GM19395 (cell line): ENCODE data around the gene KCNQ1.

ENCODE experiments used
- ATAC-seq: cut with Tn5 transposase; IDR thresholded peaks from one replicate; pipeline ENCODE4 v1.9.1; 2021; ENCODE audit warnings: mild to moderate bottlenecking, moderate library complexity; ENCODE audit not compliant: unreplicated experiment

KCNQ1 gene

DNA sequence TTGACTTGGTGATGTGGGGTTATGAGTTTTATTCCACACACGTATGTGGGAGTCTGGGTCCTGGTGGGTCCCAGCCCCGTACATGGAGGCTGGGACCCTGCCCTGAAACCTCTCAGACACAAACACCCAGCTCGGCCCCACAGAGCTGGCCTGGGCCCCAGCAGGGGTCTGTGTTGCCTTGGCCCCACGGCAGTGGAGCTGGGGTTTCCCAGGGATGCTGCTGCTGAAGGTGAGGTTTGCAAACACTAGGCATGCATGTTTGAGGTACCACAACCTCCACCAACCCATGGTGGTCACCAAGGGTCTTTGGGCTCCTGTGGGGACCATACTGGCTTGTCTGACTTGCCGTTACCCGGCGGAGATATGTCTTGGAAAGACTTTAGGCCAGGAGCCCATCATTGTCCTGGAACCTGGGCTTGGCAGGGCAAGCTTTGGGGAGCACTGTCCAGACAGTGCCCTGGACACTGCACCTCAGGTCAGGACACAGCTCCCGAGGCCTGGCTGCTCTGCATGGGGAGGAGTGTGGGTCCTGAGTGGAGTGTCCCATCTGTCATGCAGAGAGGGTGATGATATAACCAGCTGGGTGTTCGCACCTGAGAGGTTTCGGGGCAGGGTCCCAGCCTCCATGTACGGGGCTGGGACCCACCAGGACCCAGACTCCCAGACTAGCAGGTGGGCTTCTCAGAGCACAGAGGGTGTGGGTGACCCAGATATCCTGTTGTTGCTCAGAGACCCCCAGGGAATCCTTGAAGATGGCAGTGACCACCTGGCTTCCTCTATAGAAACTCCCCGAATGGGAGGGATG is 63.3 kb downstream of the KCNQ1 start:
- ATAC-seq, result no peak

DNA sequence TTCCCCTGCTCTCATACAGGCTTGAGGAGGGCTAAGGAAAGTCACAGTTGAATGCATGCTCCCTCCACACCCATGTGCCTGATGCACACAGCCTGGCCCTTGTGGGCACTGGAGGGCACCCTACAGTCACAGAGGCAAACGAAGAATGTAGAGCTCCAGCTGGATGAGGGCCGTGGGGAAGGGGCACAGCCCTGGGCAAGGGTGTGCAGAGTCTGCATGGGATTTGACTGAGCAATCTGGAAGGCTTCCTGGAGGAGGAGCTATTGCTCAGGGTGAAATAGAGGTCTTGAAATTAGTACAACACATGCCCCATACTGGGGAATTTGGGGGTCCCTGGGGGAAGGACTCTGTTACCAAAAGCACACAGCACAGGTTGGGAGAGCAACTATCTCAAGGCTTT is 64.0 kb downstream of the KCNQ1 start:
- ATAC-seq, result no peak

DNA sequence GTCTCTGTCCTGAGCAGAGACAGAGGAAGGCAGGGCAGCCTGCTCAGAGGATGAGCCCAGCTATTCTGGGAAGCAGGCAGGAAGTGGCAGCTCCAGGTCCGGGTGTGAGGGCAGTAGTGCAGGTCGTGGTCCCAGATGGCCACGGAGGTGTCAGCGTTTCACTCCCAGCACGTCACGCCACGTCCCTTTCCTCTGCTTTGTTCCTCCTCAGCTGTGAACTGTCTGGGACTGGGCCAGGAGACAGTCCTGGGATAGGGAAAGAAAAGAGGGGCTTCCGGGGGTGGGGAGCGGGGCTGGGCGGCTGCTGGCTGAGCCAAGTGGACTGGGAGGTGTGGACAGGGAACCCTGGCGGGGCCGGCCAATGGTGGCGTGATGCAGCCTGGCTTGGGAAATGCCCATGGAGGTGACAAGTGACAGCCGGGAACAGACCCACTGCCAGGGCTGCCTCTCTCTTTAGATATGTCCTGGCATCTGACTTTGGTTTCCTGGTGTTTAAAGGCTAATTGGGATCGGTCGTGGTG is 64.7 kb downstream of the KCNQ1 start:
- ATAC-seq, result no peak

DNA sequence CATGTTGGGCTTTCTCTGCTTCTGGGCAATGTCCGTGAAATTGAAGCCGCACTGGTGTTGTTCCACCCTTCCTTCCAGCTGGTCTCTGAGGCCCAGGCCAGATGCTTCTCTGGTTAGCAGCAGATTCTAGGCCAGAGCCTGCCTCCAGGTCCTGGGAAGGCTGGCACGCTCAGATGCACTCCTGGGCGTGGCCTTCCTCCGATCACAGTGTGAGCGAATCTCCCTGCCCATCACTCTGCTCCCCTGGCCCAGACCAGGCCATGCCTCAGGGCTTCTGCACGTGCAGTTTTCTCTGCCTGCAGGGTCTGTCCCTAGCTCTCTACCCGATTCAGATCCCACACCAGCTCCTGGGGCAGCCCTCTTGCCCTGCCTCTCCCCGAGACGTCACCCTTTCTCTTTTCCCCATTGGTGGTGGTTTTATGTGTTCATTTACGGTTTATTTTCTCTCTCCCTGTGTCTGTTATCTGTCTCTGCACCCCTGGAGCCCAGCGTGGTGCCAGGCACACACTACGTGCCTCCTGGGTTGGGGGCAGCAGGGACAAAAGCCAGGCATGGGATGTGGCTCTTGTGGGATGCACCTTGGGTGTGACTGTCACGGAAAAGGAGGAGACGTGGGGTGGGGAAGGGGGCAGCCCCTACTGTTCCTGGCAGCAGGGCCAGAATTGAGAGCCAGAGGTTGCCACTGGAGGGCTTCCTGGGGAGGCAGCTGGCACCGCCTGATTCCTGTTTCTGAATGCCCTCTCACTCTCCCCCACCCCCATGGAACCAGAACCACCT is 66.0 kb downstream of the KCNQ1 start:
- ATAC-seq, result no peak

DNA sequence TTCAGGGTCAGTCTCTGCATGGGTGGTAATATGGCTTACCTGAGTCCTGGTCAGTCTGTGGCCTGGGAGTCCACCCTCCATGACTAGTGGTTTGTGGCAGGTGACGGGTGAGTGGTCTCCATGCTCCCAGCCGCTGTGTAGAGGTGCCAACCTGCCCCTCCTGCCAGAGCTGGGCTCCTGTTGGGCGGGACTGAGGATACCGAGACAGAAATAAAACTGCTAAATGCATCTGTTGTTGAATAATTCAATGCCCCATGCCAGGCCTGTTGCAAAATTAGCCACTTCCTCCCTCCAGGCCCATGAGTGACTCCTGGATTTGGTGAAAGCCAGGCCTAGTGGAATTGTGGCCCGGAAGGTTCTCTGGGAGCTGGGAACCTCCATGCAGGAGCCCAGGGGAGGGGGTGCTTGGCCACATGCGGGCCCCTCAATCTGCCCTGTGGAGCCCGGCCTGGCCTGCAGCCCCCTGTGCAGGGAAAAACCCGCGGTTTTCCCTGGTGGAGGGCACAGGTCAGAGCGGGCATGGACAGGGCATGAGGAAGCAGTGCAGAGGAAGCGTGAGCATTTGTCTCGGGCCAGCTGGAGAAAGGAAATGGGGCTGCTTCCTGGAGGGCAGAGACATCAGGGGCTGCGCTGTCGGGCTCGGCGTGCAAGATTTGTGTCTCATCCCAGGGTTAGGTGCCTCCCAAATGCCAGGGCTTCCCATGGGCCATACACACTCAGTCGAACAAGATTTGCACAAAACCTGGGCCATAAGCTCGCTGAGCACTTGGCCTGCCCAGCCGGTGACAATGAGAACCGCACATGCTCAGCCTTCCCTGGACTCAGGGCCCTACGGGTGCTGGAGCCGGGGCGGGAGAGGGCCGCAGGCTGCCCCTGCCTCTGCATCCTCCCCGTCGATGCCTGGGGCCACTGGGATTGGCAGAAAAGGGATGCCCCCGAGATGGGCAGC is 66.9 kb downstream of the KCNQ1 start:
- no peak for ATAC-seq

DNA sequence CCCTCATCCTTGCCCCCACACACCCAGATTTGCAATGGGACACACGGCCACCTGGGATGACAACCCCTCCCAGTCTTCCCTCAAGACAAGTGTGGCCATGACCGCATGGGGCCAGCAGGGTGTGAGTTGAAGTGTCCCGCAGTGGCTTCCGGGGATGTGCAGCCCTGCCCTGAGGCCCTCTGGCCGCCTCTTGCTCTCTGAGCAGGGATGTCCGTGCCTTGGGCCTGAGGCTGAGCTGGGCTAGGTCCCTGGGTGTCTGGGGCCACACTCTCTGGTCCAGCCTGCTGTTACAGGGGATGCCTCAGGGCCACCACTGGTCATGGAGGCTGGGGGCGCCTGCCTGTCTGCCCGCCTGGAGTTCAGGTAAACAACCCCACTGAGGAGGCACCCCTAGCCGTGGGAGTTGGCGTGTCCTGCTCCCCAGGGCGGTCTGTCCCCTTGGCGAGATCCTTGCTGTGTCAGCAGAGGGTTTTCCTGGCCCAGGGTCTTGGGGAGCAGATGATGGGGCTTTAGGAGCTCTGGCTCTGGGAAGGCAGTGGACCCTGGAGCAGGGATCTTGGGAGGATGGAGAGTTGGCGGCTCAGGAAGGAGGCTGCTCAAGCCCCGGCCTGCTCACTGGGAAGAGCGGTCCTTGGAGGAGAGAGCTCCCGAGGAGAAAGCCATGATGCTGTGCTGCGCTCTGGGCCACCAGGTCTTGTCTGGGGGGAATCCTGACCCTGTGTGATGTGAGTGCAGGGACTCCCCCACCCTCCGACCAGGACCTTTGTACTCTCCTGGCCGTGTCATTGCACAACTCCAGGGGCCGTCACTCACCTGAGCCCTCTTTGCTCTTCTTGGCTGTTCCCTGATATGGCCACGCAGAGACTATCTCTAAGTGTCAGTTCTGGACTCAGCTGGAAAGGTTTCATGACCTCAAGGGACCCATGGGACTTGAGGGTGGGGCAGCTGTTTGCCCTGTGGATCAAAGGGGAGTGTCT is 67.9 kb downstream of the KCNQ1 start:
- ATAC-seq, result no peak

DNA sequence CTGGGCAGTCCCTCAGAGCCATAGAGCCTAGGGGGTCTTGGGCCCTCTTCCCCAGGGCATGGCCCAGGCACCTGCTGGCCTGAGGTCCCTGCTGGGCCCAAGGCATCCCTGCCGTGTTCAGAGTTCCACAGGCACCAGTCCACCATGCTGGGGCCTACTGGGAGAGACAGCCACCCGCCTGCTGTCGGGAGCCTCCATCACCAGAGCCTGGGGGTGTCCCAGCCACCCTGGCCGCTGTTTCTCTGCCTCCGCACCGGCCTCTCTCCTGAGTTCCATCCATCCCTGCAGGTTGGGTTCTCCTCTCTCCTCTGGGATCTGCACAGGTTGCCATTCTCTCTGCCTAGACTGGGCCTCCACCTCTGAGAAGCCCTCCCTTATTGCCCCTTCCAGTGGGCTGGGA is 68.6 kb downstream of the KCNQ1 start:
- no peak for ATAC-seq

DNA sequence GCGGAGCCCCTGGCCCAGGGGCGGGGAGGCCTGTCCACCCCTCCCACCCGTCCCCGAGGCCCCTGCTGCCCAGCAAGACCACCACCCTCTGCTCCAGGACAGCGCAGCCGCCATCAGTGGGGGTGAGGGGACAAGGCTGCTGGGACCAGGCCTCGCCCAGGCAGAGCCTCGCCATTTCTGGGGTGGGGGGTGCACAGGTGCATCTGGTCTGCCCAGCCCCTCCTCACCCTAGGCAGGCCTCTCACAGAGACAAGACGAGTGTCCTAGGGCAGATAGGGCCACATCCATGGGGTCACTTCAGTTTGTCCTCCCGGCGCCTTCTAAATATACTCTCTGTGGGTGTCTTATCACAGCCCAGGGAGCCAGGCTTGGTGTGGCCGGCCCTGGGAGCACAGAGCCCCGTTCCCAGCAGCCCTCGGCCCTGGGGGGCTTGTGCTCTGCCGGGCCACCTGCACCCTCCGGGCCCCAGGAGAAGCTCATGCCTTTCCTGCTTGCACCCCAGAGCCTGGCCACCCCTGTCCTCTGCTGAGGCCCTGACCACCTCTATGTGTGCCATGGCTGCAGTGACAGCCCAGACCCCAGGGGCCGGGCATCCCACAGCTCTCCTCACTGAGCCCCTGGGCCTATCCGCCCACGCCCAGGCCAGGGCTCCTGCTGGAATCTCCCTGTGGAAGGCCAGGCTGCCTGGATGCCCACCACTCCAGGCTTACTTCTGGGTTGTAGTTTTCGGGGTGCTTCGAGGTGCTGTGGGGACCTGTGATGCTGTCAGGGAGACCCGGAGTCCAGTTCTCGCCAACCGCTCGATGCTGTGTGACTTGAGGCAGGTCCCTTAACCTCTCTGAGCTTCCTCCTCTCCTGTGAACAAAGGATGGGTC is 70.8 kb downstream of the KCNQ1 start:
- ATAC-seq, result no peak

DNA sequence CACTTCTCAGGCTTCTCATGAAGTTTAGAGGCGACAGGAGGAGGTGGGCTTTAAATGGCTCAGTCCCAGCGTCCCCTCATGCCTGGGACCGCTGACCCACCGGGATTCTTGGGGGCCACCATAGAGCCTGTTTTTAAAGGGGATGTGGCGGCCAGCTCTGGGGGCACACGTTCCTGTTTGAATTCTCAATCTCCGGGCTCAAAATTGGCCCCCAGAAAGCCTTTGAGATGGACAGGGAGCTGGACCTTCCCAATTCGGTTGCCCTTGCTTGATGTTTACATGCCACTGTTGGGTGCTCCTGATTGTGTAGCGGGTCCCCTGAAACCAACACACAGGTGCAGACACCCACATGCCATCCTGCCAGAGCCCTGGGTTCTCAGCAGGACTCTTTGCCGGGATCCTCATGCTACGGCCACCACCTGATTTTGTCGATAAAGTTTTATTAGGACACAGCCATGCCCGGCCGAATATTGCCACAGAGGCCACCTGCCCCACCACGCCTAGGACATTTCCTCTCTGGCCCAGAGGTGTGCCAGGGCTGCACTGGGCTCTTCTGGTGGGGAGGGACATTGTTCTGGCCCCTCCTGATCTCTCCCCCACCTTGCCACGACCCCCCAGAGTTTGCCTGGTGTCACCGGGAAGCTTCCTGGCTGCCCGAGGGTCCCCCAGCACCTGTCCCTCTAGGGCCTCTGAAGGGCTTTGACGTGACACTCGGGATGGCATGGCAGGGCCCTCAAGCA is 71.6 kb downstream of the KCNQ1 start:
- ATAC-seq, result no peak

DNA sequence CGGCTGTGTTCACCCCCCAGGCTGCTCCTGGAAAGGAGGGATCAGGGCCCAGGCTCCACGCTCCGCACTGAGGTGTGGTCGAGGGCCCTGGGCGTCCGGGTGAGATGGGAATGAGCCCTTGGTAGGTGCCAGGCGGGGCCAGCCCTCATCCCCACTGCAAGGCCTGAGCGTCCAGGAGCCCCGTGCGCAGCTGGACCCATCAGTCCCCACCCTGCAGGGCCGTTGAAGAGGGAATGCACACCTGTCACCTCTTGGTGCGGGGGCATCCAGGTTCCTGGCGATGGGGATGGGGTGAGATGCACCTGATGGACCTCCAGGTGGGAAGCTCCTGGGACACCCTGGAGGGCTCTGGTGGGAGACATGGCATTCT is 72.2 kb downstream of the KCNQ1 start:
- no peak for ATAC-seq

DNA sequence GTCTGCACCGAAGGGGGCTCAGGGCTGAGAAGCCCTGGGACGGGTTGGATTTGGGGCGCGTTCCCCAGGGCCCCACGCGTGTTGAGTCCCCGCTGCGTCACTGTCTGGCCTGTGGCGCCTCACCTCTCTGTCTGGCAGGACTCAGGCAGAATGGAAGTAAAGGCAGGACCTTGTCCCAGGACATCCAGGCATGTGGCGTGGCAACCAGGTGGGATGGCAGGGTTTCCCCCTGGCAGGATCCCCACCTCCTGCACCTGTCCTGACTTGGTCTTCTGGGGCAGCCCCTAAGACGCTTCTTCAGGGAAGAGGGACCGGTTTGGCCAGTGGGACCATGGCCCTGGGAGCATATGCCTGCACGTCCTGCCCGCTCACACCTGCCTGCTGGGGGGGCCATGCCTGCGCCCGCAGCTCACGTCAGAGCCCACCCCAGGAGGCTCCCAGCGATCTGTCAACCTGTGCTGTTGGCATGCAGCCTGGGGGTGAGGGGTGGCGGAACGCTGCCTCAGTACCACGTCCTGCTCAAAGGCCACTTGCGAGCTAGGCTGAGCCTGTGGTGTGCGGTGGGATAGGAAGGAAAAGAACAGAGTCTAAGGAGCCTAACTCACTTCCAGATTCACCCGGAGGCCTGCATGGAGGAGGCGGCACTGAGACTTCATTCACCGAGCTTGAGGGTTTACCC is 72.7 kb downstream of the KCNQ1 start:
- ATAC-seq, result no peak

DNA sequence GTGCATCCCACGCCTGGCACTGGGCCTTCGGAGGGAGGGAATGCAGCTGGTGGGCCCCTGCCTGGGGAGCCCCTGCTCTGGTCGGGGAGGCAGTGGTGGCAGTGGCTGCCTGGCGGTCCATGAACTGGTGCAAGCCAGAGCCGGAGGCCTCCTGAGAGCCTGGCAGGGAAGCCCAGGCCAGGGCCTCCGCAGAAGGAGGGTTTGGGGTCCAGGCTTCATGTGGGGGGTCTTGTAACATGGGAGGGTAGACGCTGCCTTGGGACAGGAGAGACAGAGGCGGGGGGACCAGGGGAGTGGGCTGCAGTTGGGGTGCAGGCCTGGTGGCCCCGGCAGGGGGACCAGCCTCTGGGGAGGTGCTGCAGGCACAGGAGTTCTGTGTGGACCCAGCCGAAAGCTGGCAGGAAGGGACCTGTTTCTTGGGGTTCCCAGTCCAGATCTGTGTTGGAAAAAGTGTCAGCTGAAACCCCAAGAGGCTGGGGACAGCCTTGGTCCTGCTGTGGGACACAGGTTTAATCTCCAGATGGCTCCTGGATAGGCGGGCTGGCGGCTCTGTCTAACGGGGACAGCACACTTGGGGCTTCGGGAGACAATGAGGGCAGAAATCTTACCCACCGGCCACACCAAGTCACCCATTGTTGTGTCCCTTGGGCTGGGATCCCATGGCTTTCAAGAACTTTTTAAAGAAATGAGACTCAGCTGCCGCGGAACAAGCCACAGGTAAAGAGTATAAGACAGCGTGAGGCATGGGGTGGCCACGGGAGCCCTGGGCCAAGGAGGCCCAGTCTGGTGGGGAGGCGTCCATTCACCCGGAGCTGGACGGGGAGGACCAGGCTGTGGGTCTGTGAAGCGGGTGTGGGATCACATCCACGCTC is 73.5 kb downstream of the KCNQ1 start:
- no peak for ATAC-seq

DNA sequence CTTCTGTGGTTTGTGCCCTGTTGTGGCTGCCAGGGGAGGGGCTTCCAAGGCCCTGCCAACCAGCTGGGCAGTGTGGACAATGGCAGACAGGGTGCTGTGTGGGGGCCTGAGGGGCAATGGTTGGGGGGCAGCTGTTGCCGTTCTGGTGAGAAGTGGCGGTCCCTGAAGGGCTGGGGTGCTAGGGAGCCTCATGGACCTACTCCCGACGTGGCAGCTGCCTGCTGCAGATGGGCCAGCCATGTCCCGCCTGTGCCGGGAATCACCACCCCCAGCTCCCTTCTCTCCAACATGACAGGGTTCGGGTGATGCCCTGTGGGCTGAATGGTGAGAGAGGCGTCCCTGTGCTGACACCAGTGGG is 74.2 kb downstream of the KCNQ1 start:
- no peak for ATAC-seq

DNA sequence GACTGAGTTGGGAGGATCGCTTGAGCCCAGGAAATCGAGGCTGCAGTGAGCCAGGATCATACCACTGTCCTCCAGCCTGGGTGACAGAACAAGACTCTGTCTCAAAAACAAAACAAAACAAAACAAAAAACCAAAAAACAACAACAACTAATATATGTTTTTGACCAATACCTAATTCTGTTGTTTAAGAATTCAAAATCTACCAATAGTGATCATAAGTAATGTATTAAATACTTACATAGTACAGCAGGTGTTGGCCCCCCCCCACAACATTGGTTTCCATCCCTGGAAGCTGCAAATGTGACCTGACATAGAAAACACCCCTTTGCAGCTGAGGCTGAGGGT is 74.7 kb downstream of the KCNQ1 start:
- no peak for ATAC-seq

DNA sequence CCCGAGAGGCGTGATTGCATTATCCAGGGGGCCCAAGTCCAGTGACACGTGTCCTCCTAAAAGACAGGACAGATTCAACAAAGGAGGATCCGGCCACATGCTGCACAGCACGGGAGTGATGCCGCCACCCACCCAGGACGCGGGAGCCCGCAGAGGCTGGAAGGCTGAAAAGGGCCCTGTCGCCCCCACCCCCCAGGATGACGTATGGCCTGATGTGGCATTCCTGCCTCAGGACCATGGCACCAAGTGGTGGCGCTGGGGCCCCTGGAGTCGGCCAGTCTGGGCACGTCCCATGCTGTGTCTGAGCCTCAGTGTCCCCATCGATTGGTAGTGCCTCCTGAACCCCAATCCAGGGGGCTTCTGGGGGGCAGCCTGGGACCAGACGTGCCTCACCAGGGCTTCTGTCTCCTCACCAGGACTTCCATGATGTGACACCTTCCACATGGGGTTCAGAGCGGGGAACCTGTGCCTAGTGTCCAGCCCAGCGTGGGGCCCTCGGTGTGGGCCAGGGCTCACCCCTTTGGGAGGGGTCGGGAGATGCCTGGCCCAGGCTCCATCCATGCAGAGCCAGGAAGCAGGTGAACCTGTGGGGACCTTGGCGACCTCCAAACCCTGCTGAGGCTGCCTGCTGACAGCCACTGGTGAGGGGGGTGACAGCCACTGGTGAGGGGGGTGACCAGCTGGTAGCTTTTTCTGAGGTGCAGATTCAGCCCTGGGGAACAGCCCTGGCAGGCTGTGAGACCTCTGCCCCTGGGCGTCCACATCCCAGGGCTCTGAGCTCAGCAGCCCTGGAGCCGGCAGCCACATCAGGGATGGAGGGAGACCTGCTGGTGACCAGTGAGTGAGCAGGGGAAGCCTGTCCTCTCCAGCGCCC is 75.3 kb downstream of the KCNQ1 start:
- no peak for ATAC-seq

DNA sequence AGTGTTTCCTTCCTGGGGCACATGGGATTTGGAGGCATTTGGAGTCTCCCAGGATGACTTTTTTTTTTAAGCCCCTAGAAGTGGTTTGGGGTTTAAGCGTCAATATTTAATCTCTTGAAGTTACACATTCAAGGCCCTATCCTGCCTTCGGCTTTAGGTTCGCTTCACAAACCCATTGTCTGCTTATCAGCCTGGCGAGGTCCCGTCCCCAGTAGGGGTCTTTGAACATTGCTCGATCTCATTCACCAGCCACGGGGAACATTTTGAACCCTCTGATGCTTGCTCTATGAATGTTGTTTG is 75.9 kb downstream of the KCNQ1 start:
- ATAC-seq, result no peak
